Measurements from ENCODE around the gene GALNT12. TPM values are rescaled to one million over a fixed set of nuclear protein-coding genes. Genes with fewer than 3 reads are reported as not detected.

GALNT12 gene
- total RNA-seq, 1 experiment from 2014 or later, result 14.8 TPM

- Histone ChIP-seq H3K27me3 (ENCODE audit: low read length) (no peaks in the 10 kb centered on the region), H3K9me2 (replicated peaks; ENCODE audit: low read length) (no peaks in the 10 kb centered on the region), H3K79me2 (ENCODE audit: low read length) (no peaks in the 10 kb centered on the region), H3F3A (ENCODE audit: low read length, unreplicated experiment) (no peaks in the 10 kb centered on the region), H3K9me3 (ENCODE audit: low read length) (no peaks in the 10 kb centered on the region), H3K36me3 (ENCODE audit: low read depth, low read length) (no peaks in the 10 kb centered on the region), H3K27ac (ENCODE audit: low read length) (no peak overlapping the region), H2AFZ (ENCODE audit: low read length) (no peak overlapping the region), H3K9ac (ENCODE audit: low read length) (no peak overlapping the region), H3K4me2 (ENCODE audit: low read length) (no peak overlapping the region), H3K4me3 (ENCODE audit: low read length) (no peak overlapping the region), H3K4me1 (ENCODE audit: insufficient read depth, low read length) (peaks cover 20% of the 10 kb centered on the region), H4K20me1 (ENCODE audit: low read length) (no peaks in the 10 kb centered on the region)
- TF ChIP-seq EZH2phosphoT487 (IDR thresholded peaks at IDR 0.05; ENCODE audit: borderline replicate concordance, low read length) (no peak), EZH2 (IDR thresholded peaks at IDR 0.05; ENCODE audit: low read length, unreplicated experiment) (no peak), CTCF (conservative IDR thresholded peaks at IDR 0.05; ENCODE audit: low read depth, low read length) (no peak)
- ATAC-seq, result no peak
- no TSS peak for BruUV-seq (replicated peaks)
- ChIA-PET CTCF (no interaction called here), POLR2A (ENCODE audit: unreplicated experiment) (no interaction called here)
- intact Hi-C loops (cut with micrococcal nuclease), result no loop called here
- no peak for DNase-seq
Observed at GRCh38 chr9:98871558-98872065, 64.1 kb downstream of the GALNT12 start.

GRCh38 chr9:98873526-98873925 lies 66.1 kb downstream of the GALNT12 start:
- peaks cover 5% of the 10 kb centered on the region; the same call in 1 of the 2 replicates for H3K4me1 ChIP-seq (ENCODE audit: insufficient read depth, low read length)
- H4K20me1 ChIP-seq (ENCODE audit: low read length), result no peaks in the 10 kb centered on the region
- H3K79me2 ChIP-seq (ENCODE audit: low read length), result no peaks in the 10 kb centered on the region
- no peak overlapping the region for H2AFZ ChIP-seq (ENCODE audit: low read length)
- no peak overlapping the region for H3K4me2 ChIP-seq (ENCODE audit: low read length)
- H3F3A ChIP-seq (ENCODE audit: low read length, unreplicated experiment), result no peaks in the 10 kb centered on the region
- H3K36me3 ChIP-seq (ENCODE audit: low read depth, low read length), result no peaks in the 10 kb centered on the region
- no peak overlapping the region for H3K9ac ChIP-seq (ENCODE audit: low read length)
- ATAC-seq (no peak), DNase-seq (no peak)
- BruUV-seq (replicated peaks), result no TSS peak
- no peak overlapping the region for H3K4me3 ChIP-seq (ENCODE audit: low read length)
- TF ChIP-seq EZH2phosphoT487 (IDR thresholded peaks at IDR 0.05; ENCODE audit: borderline replicate concordance, low read length) (no peak), CTCF (conservative IDR thresholded peaks at IDR 0.05; ENCODE audit: low read depth, low read length) (no peak), EZH2 (IDR thresholded peaks at IDR 0.05; ENCODE audit: low read length, unreplicated experiment) (no peak)
- H3K27me3 ChIP-seq (ENCODE audit: low read length), result no peaks in the 10 kb centered on the region
- intact Hi-C loops (cut with micrococcal nuclease), result no loop called here
- POLR2A ChIA-PET (ENCODE audit: unreplicated experiment), result no interaction called here
- no peak overlapping the region for H3K27ac ChIP-seq (ENCODE audit: low read length)
- no peaks in the 10 kb centered on the region for H3K9me2 ChIP-seq (replicated peaks; ENCODE audit: low read length)
- CTCF ChIA-PET, result no interaction called here
- H3K9me3 ChIP-seq (ENCODE audit: low read length), result no peaks in the 10 kb centered on the region

- no peak overlapping the region for H3K27ac ChIP-seq (ENCODE audit: low read length)
- H3F3A ChIP-seq (ENCODE audit: low read length, unreplicated experiment), result no peaks in the 10 kb centered on the region
- DNase-seq, result peak; percentile 62
- POLR2A ChIA-PET (ENCODE audit: unreplicated experiment), result no interaction called here
- H3K36me3 ChIP-seq (ENCODE audit: low read depth, low read length), result no peaks in the 10 kb centered on the region
- H3K9me2 ChIP-seq (replicated peaks; ENCODE audit: low read length), result no peaks in the 10 kb centered on the region
- no TSS peak for BruUV-seq (replicated peaks)
- no peaks in the 10 kb centered on the region for H3K9me3 ChIP-seq (ENCODE audit: low read length)
- no peak overlapping the region for H3K9ac ChIP-seq (ENCODE audit: low read length)
- TF ChIP-seq EZH2 (IDR thresholded peaks at IDR 0.05; ENCODE audit: low read length, unreplicated experiment) (no peak), EZH2phosphoT487 (IDR thresholded peaks at IDR 0.05; ENCODE audit: borderline replicate concordance, low read length) (no peak), CTCF (conservative IDR thresholded peaks at IDR 0.05; ENCODE audit: low read depth, low read length) (no peak)
- CTCF ChIA-PET, result no interaction called here
- peak; percentile 58 for ATAC-seq
- no peak overlapping the region for H3K4me3 ChIP-seq (ENCODE audit: low read length)
- H4K20me1 ChIP-seq (ENCODE audit: low read length), result no peaks in the 10 kb centered on the region
- no peaks in the 10 kb centered on the region for H3K27me3 ChIP-seq (ENCODE audit: low read length)
- peaks cover 5% of the 10 kb centered on the region; the same call in 1 of the 2 replicates for H3K4me1 ChIP-seq (ENCODE audit: insufficient read depth, low read length)
- no peak overlapping the region for H2AFZ ChIP-seq (ENCODE audit: low read length)
- no peaks in the 10 kb centered on the region for H3K79me2 ChIP-seq (ENCODE audit: low read length)
- intact Hi-C loops (cut with micrococcal nuclease), result no loop called here
- H3K4me2 ChIP-seq (ENCODE audit: low read length), result no peak overlapping the region
Observed at GRCh38 chr9:98873951-98874371, 66.5 kb downstream of the GALNT12 start.
